GM12865 (cell line): Measurements from ENCODE around the gene ENG.

Experiments
- DNase-seq: peaks from one replicate; pipeline ENCODE4 v3.0.0; 2010; ENCODE audit warnings: low read depth
- H3K4me3 ChIP-seq: 2 replicates; pipeline ENCODE4 v1.5.1; 2011; ENCODE audit warnings: mild to moderate bottlenecking, low read depth, low read length, control low read depth
- CTCF ChIP-seq: IDR thresholded peaks from 2 replicates; pipeline ENCODE4 v1.5.1; 2011; ENCODE audit warnings: low read length, control low read depth, low read depth, inconsistent platforms; ENCODE audit not compliant: insufficient read depth; ENCODE audit errors: missing control alignments

ENG gene

GRCh38 chr9:127829205-127829906, 25.1 kb downstream of the ENG start:
- no peak for DNase-seq
- no peak for TF ChIP-seq CTCF
- H3K4me3 ChIP-seq = no peak overlapping the region

DNA sequence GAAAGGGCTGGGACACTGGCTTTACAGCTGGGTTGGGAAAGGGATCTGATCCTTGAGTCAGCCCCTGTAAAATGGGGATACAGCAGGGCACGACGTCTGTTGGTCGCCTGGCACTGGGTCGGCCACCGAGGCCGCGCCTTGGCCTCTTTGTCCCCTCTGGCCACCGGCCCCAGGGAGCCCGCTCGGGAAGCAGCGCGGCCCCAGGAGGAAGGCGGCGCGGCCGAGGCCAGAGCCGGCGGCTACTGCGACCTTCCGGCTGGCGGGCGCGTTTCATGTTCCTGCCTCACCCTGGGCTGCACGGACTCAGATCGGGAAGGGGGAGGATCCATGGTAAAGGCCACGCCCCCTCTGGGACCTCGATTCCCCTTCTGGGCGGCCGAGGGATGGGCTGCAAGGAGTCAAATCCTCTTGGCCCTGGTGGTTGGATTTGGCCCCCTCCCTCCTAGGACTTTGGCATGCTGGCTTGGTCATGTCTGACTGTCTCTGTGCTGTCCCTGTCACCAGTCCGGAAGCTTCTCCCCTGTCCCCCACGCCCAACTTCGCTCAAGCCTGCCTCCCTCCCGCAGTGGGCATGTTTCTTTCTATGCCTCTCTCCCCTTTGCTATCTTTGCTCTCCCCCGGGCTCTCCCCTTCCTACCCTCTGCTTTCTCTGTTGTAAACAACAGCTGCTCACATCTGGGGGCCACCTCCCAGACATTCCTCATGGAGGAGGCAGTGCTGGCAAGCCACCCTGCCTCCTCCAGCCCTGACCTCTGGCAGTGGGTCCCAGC, 26.0 kb downstream of the ENG start:
- no peak overlapping the region for H3K4me3 ChIP-seq
- no peak for TF ChIP-seq CTCF
- no peak for DNase-seq

- no peak for TF ChIP-seq CTCF
- DNase-seq = no peak
- no peak overlapping the region for H3K4me3 ChIP-seq
Measured at GRCh38 chr9:127826253-127826913, 28.1 kb downstream of the ENG start.

DNA sequence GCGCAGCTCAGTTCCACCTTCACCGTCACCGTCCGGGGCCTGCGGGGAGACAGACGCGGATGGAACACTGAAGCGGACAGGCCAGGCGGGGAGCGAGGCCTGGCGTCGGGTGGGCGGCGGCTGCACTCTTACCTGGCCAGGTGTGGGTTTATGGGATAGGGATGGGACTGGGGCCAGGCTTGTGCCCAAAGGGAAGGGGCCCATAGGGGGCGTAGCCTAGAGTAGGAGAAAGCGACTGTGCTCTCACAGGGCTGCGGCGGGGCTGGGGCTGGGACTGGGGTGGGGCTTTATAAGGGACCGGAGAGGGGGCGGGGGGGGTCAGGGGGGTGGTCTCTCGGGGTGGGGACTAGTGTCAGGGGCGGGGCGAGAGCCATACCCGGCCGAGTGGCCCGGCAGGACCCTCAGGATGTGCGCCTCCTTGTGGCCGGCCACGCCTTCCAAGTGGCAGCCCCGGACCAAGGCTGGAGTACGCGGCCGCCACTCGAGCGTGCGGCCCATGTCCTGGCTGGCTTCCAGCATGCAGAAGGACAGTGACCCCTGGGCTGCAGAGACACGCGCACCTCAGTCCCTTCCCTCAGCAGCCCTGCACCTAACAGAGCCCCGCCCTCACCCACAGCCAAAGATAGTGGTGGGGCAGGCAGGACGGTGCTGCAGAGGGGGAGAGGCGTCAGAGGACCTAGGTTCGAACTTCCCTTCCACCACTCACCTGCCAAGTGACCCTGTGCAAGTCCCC, 29.0 kb downstream of the ENG start:
- peak; percentile 19 for TF ChIP-seq CTCF
- H3K4me3 ChIP-seq = no peak overlapping the region
- DNase-seq = no peak

DNA sequence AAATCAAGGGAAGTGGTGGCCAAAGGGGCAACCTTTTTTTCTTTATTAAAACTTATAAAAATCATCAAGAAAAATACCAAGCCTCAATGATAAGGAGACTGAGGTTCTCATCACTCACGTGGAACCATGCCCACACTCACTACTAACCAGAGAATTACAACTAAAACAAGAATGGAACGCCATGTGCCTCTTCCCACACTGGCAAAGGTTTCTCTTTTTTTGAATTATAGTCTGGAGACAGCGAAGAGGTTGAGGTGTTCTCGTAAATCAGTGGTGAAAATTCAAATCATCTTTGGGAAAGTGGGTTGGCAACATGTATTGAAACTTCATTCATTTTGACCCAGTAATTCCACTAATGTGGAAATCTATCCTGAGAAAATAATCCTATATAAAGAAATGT, 32.4 kb downstream of the ENG start:
- no peak for DNase-seq
- H3K4me3 ChIP-seq = no peak overlapping the region
- no peak for TF ChIP-seq CTCF

DNA sequence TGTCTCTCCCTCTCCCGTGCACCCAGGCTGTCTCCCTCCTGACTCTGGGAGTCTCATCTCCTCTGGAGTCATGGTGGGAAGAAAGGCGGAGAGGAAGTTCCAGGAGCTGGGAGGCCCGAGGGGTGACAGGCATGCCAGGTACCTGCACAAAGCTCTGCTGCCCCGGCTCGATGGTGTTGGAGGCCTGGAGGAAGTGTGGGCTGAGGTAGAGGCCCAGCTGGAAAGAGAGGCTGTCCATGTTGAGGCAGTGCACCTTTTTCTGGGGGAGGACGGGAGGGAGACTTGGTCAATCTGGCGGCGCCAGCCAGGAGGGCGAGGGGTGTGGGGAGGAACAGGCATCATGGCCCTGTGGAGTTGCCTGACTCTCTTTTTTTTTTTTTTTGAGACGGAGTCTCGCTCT, 35.9 kb downstream of the ENG start:
- TF ChIP-seq CTCF = no peak
- no peak overlapping the region for H3K4me3 ChIP-seq
- no peak for DNase-seq
